SK-N-SH treated with all-trans-retinoic acid at 6 μM for 48 hours (cell line): Measurements from ENCODE around the gene LCE7A.

Experiments used
- ZNF565 ChIP-seq: fragments of 450-650 bp; formaldehyde crosslinking; conservative IDR thresholded peaks from 2 replicates; pipeline ENCODE4 v1.5.0; 2020; ENCODE audit warnings: low read depth, mild to moderate bottlenecking, moderate library complexity
- ZNF70 ChIP-seq: fragments of 450-650 bp; formaldehyde crosslinking; IDR thresholded peaks from 2 replicates; pipeline ENCODE4 v1.5.0; 2020; ENCODE audit warnings: mild to moderate bottlenecking, moderate library complexity

DNA sequence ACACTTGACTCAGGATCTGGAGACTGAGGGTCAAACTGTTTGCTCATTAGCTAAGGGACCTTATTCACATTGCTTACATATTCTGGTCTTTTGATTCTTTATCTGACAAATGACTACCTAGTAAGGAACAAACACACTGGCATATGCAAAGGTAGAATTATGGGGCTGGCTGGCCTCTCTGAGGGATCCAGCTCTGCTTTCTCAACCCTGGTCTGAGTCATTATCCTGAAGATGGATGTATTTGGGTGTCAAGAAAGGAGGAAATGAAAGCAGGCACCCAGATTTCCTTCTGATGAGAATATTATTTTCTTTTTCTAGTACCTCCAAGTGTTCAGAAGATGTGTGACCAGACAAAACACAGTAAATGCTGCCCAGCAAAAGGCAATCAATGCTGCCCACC lies 24.3 kb downstream of the LCE7A start:
- TF ChIP-seq ZNF70 (CRISPR knock-in tag) (no peak), ZNF565 (CRISPR knock-in tag) (no peak)
